Bronchial epithelial cell (primary cell): ENCODE measurements around the gene SEMA3B. TPM values are rescaled to one million over a fixed set of nuclear protein-coding genes. Genes with fewer than 3 reads are reported as not detected.

Experiments
- DNase-seq: peaks from one replicate; pipeline ENCODE4 v3.0.0-alpha.2; 2010; ENCODE audit warnings: low read depth
- FAIRE-seq: peaks from 2 replicates; lab custom pipeline; 2011; peaks lifted over from hg19 to GRCh38; lab: Jason Lieb, UNC
- H3K27me3 ChIP-seq: 2 replicates; pipeline ENCODE4 v1.5.1; 2011; ENCODE audit warnings: low read length; ENCODE audit not compliant: control insufficient read depth, insufficient read depth
- H3K36me3 ChIP-seq: 2 replicates; pipeline ENCODE4 v1.5.1; 2011; ENCODE audit warnings: low read length; ENCODE audit not compliant: control insufficient read depth, insufficient read depth
- H3K4me3 ChIP-seq: 2 replicates; pipeline ENCODE4 v1.5.1; 2011; ENCODE audit warnings: mild to moderate bottlenecking, low read depth, low read length, control low read depth
- CTCF ChIP-seq: IDR thresholded peaks from 2 replicates; pipeline ENCODE4 v1.5.1; 2011; ENCODE audit warnings: mild to moderate bottlenecking, moderate library complexity, low read length, control low read depth, inconsistent platforms; ENCODE audit not compliant: insufficient read depth, severe bottlenecking
- total RNA-seq: library from RNA; depleted of rRNA; stranded (reverse); fragments of >200 nt; gene quantifications from 2 replicates; pipeline ENCODE4 v1.2.1, GENCODE V29; 2014

Gene SEMA3B
- total RNA-seq, 1 donor from 2014 or later, result 7.1 TPM

- Histone ChIP-seq H3K36me3 (peaks cover 22% of the 10 kb centered on the region), H3K27me3 (no peaks in the 10 kb centered on the region), H3K4me3 (no peak overlapping the region)
- FAIRE-seq (no peak), DNase-seq (no peak)
- TF ChIP-seq CTCF, result no peak
Observed at GRCh38 chr3:50323092-50323600, 54.2 kb downstream of the SEMA3B start.

DNA sequence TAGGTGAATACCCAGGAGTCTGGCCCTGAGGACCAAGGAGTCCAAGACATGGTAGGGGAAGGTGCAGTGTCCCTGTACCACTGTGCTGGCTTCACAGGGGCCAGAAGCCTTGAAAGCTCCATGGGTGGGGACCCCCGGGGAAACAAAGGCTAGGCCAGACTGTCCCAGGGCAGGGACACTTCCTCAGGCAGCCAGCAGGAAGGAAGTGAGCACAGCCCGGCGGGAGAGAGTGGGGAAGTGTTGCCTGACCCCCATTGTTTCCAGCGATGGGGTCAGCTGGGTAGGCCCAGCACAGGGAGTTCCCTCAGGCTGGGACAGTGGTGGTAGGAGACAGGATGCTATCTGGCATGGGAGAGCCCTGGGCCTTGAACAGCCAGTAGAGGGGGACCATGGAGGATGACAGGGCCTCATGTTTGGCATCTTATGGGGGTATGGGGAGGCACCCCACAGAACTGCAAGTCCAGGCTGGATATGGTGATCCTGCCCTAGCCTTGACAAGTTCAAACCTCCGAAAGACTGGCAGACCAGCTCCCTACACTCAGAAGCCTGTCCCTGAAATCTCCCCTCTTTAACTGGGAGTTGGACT is 54.8 kb downstream of the SEMA3B start:
- no peak for FAIRE-seq
- peaks cover 18% of the 10 kb centered on the region for H3K36me3 ChIP-seq

GRCh38 chr3:50324351-50325112 is 55.6 kb downstream of the SEMA3B start:
- Histone ChIP-seq H3K4me3 (no peak overlapping the region), H3K36me3 (peaks cover 12% of the 10 kb centered on the region), H3K27me3 (no peaks in the 10 kb centered on the region)
- FAIRE-seq (no peak), DNase-seq (peak; percentile 49)
- TF ChIP-seq CTCF, result peak; percentile 87

More for the DNA sequence above, 54.8 kb downstream of the SEMA3B start:
- no peaks in the 10 kb centered on the region for H3K27me3 ChIP-seq
- no peak overlapping the region for H3K4me3 ChIP-seq
- TF ChIP-seq CTCF, result no peak
- no peak for DNase-seq

- FAIRE-seq (no peak), DNase-seq (no peak)
- TF ChIP-seq CTCF, result no peak
- Histone ChIP-seq H3K36me3 (peaks cover 10% of the 10 kb centered on the region), H3K4me3 (no peak overlapping the region), H3K27me3 (no peaks in the 10 kb centered on the region)
Observed at GRCh38 chr3:50325113-50325480, 56.1 kb downstream of the SEMA3B start.

- TF ChIP-seq CTCF, result no peak
- peaks cover 15% of the 10 kb centered on the region for H3K36me3 ChIP-seq
- FAIRE-seq (no peak), DNase-seq (no peak)
- no peak overlapping the region for H3K4me3 ChIP-seq
- no peaks in the 10 kb centered on the region for H3K27me3 ChIP-seq
Observed at GRCh38 chr3:50325497-50326181, 56.7 kb downstream of the SEMA3B start.
